ENCODE measurements around the gene GJD2.

Gene GJD2

DNA sequence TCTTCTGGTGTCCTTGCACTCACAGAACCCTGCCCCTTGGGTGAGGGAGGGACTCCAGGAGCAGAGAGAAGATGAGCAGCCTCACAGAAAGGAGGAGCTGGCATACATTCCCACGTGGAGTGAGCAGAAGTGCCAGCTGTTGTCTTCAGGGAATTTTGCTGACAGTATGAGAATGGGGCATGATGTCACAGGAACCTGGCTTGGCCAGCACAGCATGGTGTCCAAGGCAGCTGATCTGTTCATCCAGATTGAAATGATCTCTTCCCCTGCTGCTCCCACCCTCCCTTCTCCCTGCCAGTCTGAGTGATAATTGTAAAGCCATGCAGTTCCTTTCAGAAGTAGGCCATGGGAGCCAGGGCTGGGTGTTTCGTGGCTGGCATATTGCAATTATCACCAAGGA lies 53.3 kb downstream of the GJD2 start:
- TF ChIP-seq ZNF274 (IDR thresholded peaks at IDR 0.05; ENCODE audit: low read depth, low read length): no peak
- no peak for TF ChIP-seq SUZ12 (IDR thresholded peaks at IDR 0.05; ENCODE audit: extremely low read depth, insufficient read depth, insufficient read length)
- TF ChIP-seq YY1 (IDR thresholded peaks at IDR 0.05; ENCODE audit: insufficient read depth, insufficient read length): no peak
- no peaks in the 10 kb centered on the region for H3K9me3 ChIP-seq (ENCODE audit: insufficient read depth, low read length)
- no peaks in the 10 kb centered on the region for H3K36me3 ChIP-seq (ENCODE audit: insufficient read depth, insufficient read length, low read length)
- H3K4me1 ChIP-seq (ENCODE audit: insufficient read depth, insufficient read length): no peaks in the 10 kb centered on the region
- no peak overlapping the region for H3K4me3 ChIP-seq (ENCODE audit: insufficient read length, low read depth)
- H3K9ac ChIP-seq (ENCODE audit: insufficient read length, low read depth): no peak overlapping the region
- H3K27me3 ChIP-seq (ENCODE audit: insufficient read depth, insufficient read length): no peaks in the 10 kb centered on the region
- no peak for DNase-seq (ENCODE audit: low read depth, low spot score)

Data from NT2/D1 (cell line).